Kidney capillary endothelial cell (primary cell): ENCODE results near the gene ALDH1L1.
"Not testable (repeated sequence)": the region's sequence is repeated elsewhere in the genome, so short reads cannot be mapped to it uniquely, and the experiment has no call there.

Experiments
- DNase-seq: peaks from one replicate; pipeline ENCODE4 v3.0.0-alpha.2; 2018; ENCODE audit warnings: low spot score

ALDH1L1 gene

GRCh38 chr3:126082362-126083137 lies 97.8 kb downstream of the ALDH1L1 start:
- DNase-seq, result no peak

- peak; percentile 14 for DNase-seq
Observed at GRCh38 chr3:126081618-126082361, 98.6 kb downstream of the ALDH1L1 start.

- no peak for DNase-seq
Observed at GRCh38 chr3:126080970-126081369, 99.4 kb downstream of the ALDH1L1 start.

- no peak for DNase-seq
Observed at GRCh38 chr3:126078866-126079265, 101.5 kb downstream of the ALDH1L1 start.

GRCh38 chr3:126077754-126078153 lies 102.6 kb downstream of the ALDH1L1 start:
- no peak for DNase-seq

- DNase-seq, result no peak
Observed at GRCh38 chr3:126076140-126076539, 104.2 kb downstream of the ALDH1L1 start.

GRCh38 chr3:126070146-126070545 lies 110.2 kb downstream of the ALDH1L1 start:
- no peak for DNase-seq

- no peak for DNase-seq
Observed at GRCh38 chr3:126067959-126068358, 112.4 kb downstream of the ALDH1L1 start.

GRCh38 chr3:126066676-126067075 lies 113.7 kb downstream of the ALDH1L1 start:
- DNase-seq, result not testable (repeated sequence)

- no peak for DNase-seq
Observed at GRCh38 chr3:126065876-126066275, 114.5 kb downstream of the ALDH1L1 start.

GRCh38 chr3:126064627-126065258 lies 115.6 kb downstream of the ALDH1L1 start:
- DNase-seq, result no peak

- no peak for DNase-seq
Observed at GRCh38 chr3:126063358-126063965, 116.9 kb downstream of the ALDH1L1 start.

GRCh38 chr3:126061301-126062032 lies 118.9 kb downstream of the ALDH1L1 start:
- DNase-seq, result no peak

GRCh38 chr3:126060613-126061145 lies 119.7 kb downstream of the ALDH1L1 start:
- DNase-seq, result no peak

- DNase-seq, result no peak
Observed at GRCh38 chr3:126058666-126059065, 121.7 kb downstream of the ALDH1L1 start.

GRCh38 chr3:126057936-126058335 lies 122.5 kb downstream of the ALDH1L1 start:
- DNase-seq, result no peak

- no peak for DNase-seq
Observed at GRCh38 chr3:126057501-126057819, 122.9 kb downstream of the ALDH1L1 start.

GRCh38 chr3:126056681-126057500 lies 123.5 kb downstream of the ALDH1L1 start:
- DNase-seq, result no peak

GRCh38 chr3:126056088-126056487 lies 124.3 kb downstream of the ALDH1L1 start:
- no peak for DNase-seq

- no peak for DNase-seq
Observed at GRCh38 chr3:126054870-126055269, 125.5 kb downstream of the ALDH1L1 start.
